GM19023 (cell line): Measurements from ENCODE around the gene CITED1.
A peak's percentile ranks its signal among the peaks of the same experiment; 100 is the strongest.

Source experiments
- ATAC-seq: cut with Tn5 transposase; IDR thresholded peaks from one replicate; pipeline ENCODE4 v1.9.1; 2021; ENCODE audit warnings: mild to moderate bottlenecking, moderate library complexity; ENCODE audit not compliant: unreplicated experiment

The CITED1 gene

GRCh38 chrX:72309297-72310071, 3.8 kb upstream of the CITED1 start:
- ATAC-seq, result no peak

GRCh38 chrX:72308566-72309296, 3.0 kb upstream of the CITED1 start:
- ATAC-seq, result peak; percentile 47

- no peak for ATAC-seq
These were observed 2.5 kb upstream of the CITED1 start for GRCh38 chrX:72308209-72308565.

GRCh38 chrX:72307646-72308051, 1.9 kb upstream of the CITED1 start:
- no peak for ATAC-seq

DNA sequence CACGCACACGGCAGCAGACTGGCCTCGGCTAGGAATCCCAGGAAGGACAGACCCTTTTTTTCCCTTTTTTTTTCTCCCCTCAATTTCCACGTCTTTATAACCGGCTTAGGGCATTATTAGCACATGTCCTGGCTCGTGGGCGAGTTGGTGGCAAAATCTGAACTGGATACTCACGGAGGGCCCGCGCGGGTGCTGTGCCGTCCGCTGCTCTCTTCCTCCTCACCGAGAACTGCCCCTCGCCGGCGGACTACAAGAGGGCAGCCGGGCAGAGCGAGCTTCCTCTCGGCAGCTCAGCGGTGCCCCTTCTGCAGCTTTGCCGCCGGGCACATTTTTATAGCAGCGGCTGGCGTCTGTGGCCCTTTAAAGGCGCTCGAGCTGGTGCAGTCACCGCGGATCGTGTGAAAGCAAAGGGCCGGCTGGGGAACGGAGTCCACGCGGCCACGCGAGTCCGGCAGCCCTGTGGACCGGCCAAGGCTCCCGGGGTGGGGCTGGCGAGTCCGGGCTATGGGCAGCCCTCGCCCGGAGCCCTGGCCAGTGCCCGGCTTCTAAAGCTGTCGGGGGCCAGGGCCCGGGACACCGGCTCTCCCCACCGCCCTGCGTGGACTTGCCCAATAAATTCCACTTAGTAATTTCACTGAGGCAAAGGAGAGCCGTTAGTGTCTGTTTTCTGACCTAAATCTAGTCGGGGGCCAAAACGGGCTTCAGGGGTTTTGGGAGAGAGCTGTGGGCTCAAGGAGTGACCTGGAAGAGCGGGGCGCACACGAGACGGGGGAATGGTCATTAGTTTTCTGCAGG, 1.3 kb upstream of the CITED1 start:
- peak; percentile 60 for ATAC-seq

DNA sequence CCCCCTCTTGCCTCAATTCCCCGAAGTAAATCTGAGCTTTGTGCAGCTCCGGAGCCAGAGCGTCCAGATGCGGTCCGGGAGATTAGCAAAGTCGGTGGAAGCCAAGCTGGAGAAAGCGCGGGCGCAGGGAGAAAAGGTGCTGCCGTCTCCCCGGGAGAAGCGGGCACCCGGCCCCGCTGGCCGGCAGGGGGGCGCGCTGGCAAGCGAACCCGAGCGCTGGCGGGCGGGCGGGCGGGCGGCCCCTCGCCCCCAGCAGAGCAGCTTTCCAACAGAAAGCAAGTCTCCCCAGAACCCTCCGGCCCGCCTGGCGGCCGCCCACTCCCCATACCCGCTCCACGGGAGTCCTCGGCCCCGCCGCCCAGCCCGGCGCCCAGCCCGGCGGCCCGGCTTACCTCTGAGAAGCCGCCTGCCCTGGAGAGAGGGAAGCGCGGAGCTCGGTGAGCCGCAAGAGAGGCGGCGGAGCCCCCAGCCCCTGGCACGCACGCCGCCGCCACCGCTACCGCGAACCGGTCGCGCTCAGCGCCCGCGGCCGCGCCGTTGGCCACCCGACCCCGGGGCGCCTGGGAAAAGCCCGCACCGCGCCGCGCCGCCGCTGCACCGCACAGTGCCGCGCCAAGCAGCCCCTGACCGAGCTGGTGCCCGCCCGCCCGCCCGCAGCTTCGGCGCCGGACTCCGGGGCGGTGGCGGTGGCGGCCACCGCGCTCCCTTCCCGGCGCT, 529 bp upstream of the CITED1 start:
- ATAC-seq, result peak; percentile 16

DNA sequence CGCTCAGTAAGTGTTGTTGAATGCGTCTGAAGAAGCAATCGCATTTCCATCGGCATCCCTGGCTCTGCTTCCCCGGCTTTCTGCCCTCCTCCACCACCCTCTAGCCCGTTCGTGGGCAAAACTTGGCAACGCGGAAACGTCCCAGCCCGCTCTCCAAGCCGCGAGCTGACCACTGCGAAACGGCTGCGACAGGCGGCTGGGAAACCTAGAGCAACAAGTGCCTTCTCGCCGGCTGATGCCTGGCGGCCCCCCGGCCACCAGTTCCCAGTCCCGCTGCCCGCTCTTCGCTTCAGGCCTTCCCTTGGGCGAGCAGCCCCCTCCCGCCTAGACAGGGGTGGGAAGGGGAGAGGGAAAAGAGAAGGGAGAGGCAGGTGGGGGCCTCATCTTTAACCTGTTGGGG, 837 bp downstream of the CITED1 start:
- ATAC-seq, result no peak

- ATAC-seq, result no peak
These were observed 3.9 kb downstream of the CITED1 start for GRCh38 chrX:72301781-72302180.

GRCh38 chrX:72299891-72300630, 5.7 kb downstream of the CITED1 start:
- ATAC-seq, result no peak

DNA sequence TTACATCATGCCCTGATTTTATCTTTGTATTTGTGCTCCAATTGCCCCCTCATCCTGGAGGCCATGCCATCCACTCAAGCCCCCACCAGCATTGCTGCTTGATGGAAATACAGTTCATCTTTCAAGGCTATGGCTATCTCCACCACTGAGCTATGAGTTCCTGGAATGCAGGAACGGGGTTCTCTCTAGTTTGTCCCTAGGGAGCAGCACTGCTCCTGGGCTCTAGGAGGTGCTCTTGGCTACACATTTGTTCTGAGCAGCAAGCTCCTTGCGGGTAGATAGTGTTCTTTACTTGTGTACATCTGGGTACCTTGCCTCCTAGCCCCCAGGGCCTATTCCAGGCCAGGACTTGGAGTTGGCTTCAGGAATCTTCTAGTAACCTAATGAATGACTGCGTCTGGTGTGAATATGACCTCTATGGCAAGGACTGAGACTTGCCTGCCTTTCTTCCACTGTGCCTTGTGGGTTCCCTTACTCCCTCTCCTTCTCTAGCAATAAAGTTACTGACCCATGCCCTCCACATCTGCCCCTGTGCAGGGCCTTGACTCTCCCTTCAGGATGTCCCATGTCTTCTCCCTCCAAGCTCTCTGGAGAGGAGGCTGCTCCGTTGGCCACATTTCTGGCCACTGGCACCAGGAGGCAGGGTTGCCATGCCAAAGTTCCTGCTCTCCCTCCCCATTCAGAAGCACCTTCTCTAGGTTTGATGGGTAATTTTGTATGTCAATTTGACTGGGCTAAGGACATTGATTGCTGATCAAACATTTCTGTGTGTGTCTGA, 7.6 kb downstream of the CITED1 start:
- ATAC-seq, result peak; percentile 67

DNA sequence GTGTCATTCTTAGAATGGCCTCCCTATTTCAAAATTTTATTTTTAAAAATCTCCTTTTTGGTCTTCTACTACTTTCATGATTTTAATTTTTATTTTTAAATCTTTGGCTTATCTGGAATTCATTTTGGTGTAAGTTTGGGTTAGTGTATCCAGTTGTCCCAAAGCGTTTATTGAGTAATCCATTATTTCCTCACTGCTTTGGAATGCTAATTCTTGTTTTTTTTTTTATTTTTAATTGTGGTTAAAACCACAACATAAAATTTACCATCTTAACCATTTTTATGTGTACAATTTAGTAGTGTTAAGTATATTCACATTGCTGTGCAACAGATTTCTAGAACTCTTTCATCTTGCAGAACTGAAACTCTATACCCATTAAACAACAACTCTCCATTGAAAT, 8.7 kb downstream of the CITED1 start:
- no peak for ATAC-seq

GRCh38 chrX:72295745-72296144, 10.0 kb downstream of the CITED1 start:
- ATAC-seq, result no peak

GRCh38 chrX:72294497-72294896, 11.2 kb downstream of the CITED1 start:
- no peak for ATAC-seq

- ATAC-seq, result no peak
These were observed 23.4 kb downstream of the CITED1 start for GRCh38 chrX:72282302-72282701.

GRCh38 chrX:72280321-72280845, 25.3 kb downstream of the CITED1 start:
- ATAC-seq, result no peak

DNA sequence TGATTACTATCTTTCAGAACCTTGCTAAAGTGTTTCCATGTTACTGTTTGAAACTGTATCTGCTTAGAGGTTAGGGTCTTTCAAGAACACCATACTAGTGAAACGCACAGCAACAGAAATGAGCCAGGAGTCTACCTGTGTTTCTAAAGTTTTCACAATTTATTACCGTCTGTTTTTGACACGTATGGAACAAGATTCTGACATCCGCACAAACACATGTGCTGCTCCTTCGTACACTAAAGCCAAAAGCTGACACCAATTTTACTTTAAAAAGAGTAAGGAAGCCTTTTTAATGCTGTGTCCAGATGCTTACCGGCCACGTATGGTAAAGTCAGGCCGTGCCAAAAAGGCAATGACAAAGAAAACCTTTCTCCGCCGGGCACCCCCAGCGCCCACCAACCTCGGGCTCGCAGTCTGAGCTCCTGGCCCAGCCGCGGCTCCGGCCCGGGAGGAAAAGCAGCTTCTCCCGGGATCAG, 29.2 kb downstream of the CITED1 start:
- peak; percentile 24 for ATAC-seq

DNA sequence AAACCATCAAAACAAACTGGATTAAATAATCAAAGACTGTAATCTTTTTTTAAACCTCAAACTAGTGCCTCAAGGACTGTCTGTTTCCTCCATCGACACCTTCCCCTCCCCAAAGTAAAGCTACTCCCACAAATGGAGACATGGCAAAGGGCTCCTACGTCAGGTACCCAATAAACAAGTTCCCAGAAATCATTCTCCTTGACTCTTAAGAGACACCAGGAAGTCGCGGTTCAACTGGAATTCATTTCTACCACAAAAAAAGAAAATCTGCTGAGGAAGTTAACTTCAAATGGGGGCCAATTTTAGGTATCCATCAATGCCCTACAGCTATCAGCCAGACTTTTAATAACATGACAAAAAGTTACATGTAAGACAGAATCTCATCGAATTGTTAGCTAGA, 31.2 kb downstream of the CITED1 start:
- no peak for ATAC-seq

DNA sequence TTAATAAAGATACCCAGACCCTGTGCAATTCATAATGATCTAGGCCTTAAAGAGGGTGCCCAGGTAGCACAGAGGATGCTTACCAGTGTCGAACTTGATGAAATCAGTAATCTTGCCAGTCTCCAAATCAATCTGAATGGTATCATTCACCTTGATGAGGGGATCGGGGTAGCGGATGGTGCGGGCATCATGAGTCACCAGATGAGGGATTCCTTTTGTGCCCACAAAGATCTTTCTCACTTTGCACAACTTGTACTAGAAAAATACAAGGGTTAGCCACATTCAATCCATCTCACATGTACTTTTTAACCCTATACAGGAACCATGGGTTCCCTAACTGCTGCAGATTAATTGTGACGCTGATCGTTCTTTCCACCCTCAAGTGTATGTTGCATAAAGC, 32.0 kb downstream of the CITED1 start:
- no peak for ATAC-seq

DNA sequence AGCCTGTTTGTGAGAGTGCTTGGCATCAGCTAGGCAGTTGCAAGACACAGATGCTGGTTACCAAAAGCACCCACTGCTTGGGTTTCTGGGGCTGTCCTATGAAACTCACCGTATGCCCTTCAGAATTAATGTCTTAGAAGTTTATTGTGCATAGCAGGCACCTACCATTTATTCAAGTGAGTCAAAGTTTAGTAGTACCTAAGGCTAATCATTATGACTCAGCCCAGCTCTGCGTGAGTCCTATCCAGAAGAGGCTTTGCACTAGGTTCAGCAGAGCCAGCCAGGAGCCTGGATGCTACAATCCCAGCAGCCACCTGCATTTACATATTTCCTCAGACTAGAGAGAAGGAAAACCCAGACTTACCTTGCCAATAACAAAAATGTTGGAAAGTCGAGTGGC, 32.8 kb downstream of the CITED1 start:
- ATAC-seq, result no peak
